ENCODE results near the gene PTPRJ. TPM values are rescaled to one million over a fixed set of nuclear protein-coding genes. Genes with fewer than 3 reads are reported as not detected.

Gene PTPRJ
- total and polyA plus RNA-seq, 2 donors (not counting 1 experiment from before 2014, with no cell fraction given): 11.2 to 20.0 TPM

DNA sequence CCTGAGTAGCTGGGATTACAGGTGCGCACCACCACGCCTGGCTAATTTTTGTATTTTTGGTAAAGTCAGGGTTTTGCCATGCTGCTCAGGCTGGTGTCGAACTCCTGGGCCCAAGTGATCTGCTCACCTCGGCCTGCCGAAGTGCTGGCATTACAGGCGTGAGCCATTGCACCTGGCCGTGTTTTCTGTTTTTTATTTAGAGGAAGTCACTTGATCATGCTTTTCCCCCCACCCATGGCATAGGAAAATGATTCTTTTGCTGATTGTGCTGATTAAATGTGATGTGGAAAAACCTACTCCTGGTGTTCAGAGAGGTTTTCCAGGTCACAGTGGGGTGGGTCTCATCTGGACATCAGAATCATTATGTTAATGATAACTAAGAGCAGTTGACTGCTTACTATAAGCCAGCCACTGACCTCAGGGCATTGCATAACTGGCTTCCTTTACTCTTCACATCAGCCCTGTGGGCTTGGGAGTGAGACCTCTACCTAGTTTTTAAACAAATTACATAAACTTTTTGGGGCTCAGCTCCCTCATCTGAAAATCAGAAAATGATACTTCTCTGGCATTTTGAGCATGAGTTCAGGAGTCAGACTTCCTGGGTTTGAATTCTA, 71.0 kb downstream of the PTPRJ start:
- no peak overlapping the region for H3K9ac ChIP-seq (ENCODE audit: low read length)

More for the DNA sequence above, 71.0 kb downstream of the PTPRJ start:
- Histone ChIP-seq H3K4me3 (ENCODE audit: control extremely low read depth in 1 of 5, extremely low read depth in 1 of 5, insufficient read depth in 1 of 5, low read depth in 2 of 5, low read length in 4 of 5) (no peak overlapping the region), H3K27ac (ENCODE audit: low read length in 2 of 2) (no peak overlapping the region), H2AFZ (ENCODE audit: insufficient read depth, low read depth, low read length, poor library complexity, severe bottlenecking) (no peak overlapping the region), H3K4me1 (ENCODE audit: control insufficient read depth in 2 of 2, insufficient read depth in 2 of 2, low read length in 2 of 2) (peaks cover 56 to 75% of the 10 kb centered on the region in 2 donors), H4K20me1 (ENCODE audit: control insufficient read depth, insufficient read depth, low read length, poor library complexity, severe bottlenecking) (peaks cover 37% of the 10 kb centered on the region), H3K36me3 (replicated peaks in 1 of 2; ENCODE audit: control extremely low read depth in 1 of 2, control insufficient read depth in 1 of 2, extremely low read depth in 1 of 2, insufficient read depth in 2 of 2, low read length in 1 of 2) (peaks cover 0 to 2% of the 10 kb centered on the region in 2 experiments), H3K27me3 (replicated peaks in 1 of 4; ENCODE audit: control extremely low read depth in 1 of 4, control insufficient read depth in 3 of 4, insufficient read depth in 4 of 4, low read length in 3 of 4) (no peaks in the 10 kb centered on the region), H3K4me2 (replicated peaks; ENCODE audit: low read depth, low read length, poor library complexity, severe bottlenecking) (peak overlapping the region; percentile 4), H3K9me3 (ENCODE audit: control extremely low read depth in 1 of 3, control insufficient read depth in 2 of 3, insufficient read depth in 1 of 3, low read length in 2 of 3) (no peaks in the 10 kb centered on the region), H3K79me2 (ENCODE audit: control insufficient read depth, insufficient read depth, low read length) (peaks cover 88% of the 10 kb centered on the region)
- H3K4me3 Mint-ChIP-seq: peak overlapping the region; percentile 44
- H3K27ac Mint-ChIP-seq: peak overlapping the region; percentile 67
- intact Hi-C loops (cut with micrococcal nuclease): loop anchor here (10.0 kb wide), 1 partner anchor 53 kb away; no protein-coding TSS in a partner anchor
- ATAC-seq (ENCODE audit: low read depth) (peak; percentile 21), DNase-seq (no peak)
- no peaks in the 10 kb centered on the region for H3K27me3 Mint-ChIP-seq
- peaks cover 67% of the 10 kb centered on the region for H3K4me1 Mint-ChIP-seq
- CTCF ChIA-PET: interaction anchor here (1.1 to 1.6 kb wide), 3 partner anchors 11 to 31 kb away, joined by 3 to 5 read pairs (median 3); no protein-coding TSS in a partner anchor
- POLR2A ChIA-PET: interaction anchor here (1.6 kb wide), 1 partner anchor 57 kb away, joined by 3 read pairs; no protein-coding TSS in a partner anchor
- TF ChIP-seq EZH2 (IDR thresholded peaks at IDR 0.05; ENCODE audit: borderline replicate concordance, insufficient read depth, low read depth, low read length, poor library complexity, severe bottlenecking): no peak
- TF ChIP-seq, protein P1, sequence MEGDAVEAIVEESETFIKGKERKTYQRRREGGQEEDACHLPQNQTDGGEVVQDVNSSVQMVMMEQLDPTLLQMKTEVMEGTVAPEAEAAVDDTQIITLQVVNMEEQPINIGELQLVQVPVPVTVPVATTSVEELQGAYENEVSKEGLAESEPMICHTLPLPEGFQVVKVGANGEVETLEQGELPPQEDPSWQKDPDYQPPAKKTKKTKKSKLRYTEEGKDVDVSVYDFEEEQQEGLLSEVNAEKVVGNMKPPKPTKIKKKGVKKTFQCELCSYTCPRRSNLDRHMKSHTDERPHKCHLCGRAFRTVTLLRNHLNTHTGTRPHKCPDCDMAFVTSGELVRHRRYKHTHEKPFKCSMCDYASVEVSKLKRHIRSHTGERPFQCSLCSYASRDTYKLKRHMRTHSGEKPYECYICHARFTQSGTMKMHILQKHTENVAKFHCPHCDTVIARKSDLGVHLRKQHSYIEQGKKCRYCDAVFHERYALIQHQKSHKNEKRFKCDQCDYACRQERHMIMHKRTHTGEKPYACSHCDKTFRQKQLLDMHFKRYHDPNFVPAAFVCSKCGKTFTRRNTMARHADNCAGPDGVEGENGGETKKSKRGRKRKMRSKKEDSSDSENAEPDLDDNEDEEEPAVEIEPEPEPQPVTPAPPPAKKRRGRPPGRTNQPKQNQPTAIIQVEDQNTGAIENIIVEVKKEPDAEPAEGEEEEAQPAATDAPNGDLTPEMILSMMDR (IDR thresholded peaks at IDR 0.05): no peak
- WGBS (ENCODE audit: insufficient coverage): 77% methylated on average over 4 of the region's 7 CpGs
- H3K9me3 Mint-ChIP-seq (ENCODE audit: insufficient read depth): no peaks in the 10 kb centered on the region
